GM23248 (cell line): ENCODE results near the gene PLIN5.

ENCODE experiments used
- EZH2 ChIP-seq: fragments of 200-600 bp; sonication (generic); IDR thresholded peaks from 2 replicates; pipeline ENCODE4 v1.6.1; 2018; ENCODE audit warnings: antibody characterized with exemption, mild to moderate bottlenecking; ENCODE audit not compliant: insufficient read depth, poor library complexity, severe bottlenecking
- EZH2phosphoT487 ChIP-seq: fragments of 200-600 bp; sonication (generic); IDR thresholded peaks from 2 replicates; pipeline ENCODE4 v1.6.1; 2018; ENCODE audit warnings: antibody characterized with exemption, moderate library complexity, mild to moderate bottlenecking, low read depth; ENCODE audit not compliant: insufficient read depth

- TF ChIP-seq EZH2phosphoT487, result no peak
- no peak for TF ChIP-seq EZH2
Measured at GRCh38 chr19:4517451-4518057, 17.5 kb downstream of the PLIN5 start.
